NCI-H226 (cell line): ENCODE data around the gene PPM1G.

Experiments used
- DNase-seq: peaks from one replicate; pipeline ENCODE4 v3.0.0-alpha.2; 2015

PPM1G gene

GRCh38 chr2:27408601-27409320 lies 630 bp downstream of the PPM1G start:
- DNase-seq: no peak

GRCh38 chr2:27407798-27408491 lies 1.4 kb downstream of the PPM1G start:
- peak; percentile 12 for DNase-seq

- DNase-seq: no peak
These were observed 8.8 kb downstream of the PPM1G start for GRCh38 chr2:27400348-27401135.

GRCh38 chr2:27398962-27399361 lies 10.4 kb downstream of the PPM1G start:
- DNase-seq: no peak

GRCh38 chr2:27393225-27393624 lies 16.2 kb downstream of the PPM1G start:
- DNase-seq: no peak

GRCh38 chr2:27390822-27391679 lies 18.3 kb downstream of the PPM1G start:
- no peak for DNase-seq

- DNase-seq: no peak
These were observed 27.7 kb downstream of the PPM1G start for GRCh38 chr2:27381577-27382181.

- DNase-seq: peak; percentile 92
These were observed 28.5 kb downstream of the PPM1G start, which contains the start of gene ZNF513 for GRCh38 chr2:27380626-27381545. ZNF513 (minus strand) TSS chr2:27380734; CDS start chr2:27380526, 208 bp downstream.

- no peak for DNase-seq
These were observed 29.4 kb downstream of the PPM1G start for GRCh38 chr2:27379836-27380625.

- DNase-seq: no peak
These were observed 30.0 kb downstream of the PPM1G start for GRCh38 chr2:27379383-27379835.

GRCh38 chr2:27378809-27379290 lies 30.5 kb downstream of the PPM1G start:
- no peak for DNase-seq

- DNase-seq: peak; percentile 26
These were observed 31.1 kb downstream of the PPM1G start for GRCh38 chr2:27378096-27378808.

GRCh38 chr2:27377618-27378095 lies 31.7 kb downstream of the PPM1G start:
- no peak for DNase-seq

GRCh38 chr2:27376866-27377617 lies 32.3 kb downstream of the PPM1G start:
- DNase-seq: no peak

- no peak for DNase-seq
These were observed 33.1 kb downstream of the PPM1G start for GRCh38 chr2:27376151-27376865.

- DNase-seq: no peak
These were observed 33.8 kb downstream of the PPM1G start for GRCh38 chr2:27375513-27376099.

GRCh38 chr2:27373567-27373966 lies 35.8 kb downstream of the PPM1G start:
- DNase-seq: no peak
